OCI-LY7 (cell line): ENCODE results near the gene MATR3. TPM values are rescaled to one million over a fixed set of nuclear protein-coding genes. Genes with fewer than 3 reads are reported as not detected.
A peak's percentile ranks its signal among the peaks of the same experiment; 100 is the strongest.
"Not testable (repeated sequence)": the region's sequence is repeated elsewhere in the genome, so short reads cannot be mapped to it uniquely, and the experiment has no call there.

ENCODE experiments used
- BruUV-seq: library from RNA; stranded (reverse); fragments of 400-500 nt; replicated peaks from 2 replicates; lab custom pipeline; 2021; lab: Mats Ljungman, UMichigan
- CTCF ChIA-PET: fragments of 300-600 bp; sonication (Branson Sonifier 250); formaldehyde crosslinking; loops from one replicate; lab custom pipeline; 2022; ENCODE audit warnings: antibody characterized with exemption; ENCODE audit not compliant: unreplicated experiment; lab: Charles Lee
- POLR2A ChIA-PET: fragments of 300-600 bp; sonication (Branson Sonifier 250); formaldehyde crosslinking; loops from one replicate; lab custom pipeline; 2022; ENCODE audit warnings: antibody characterized with exemption; lab: Charles Lee
- DNase-seq: peaks from one replicate; pipeline ENCODE4 v3.0.0-alpha.2; 2015; ENCODE audit warnings: low spot score
- H2AFZ ChIP-seq: fragments of 200-600 bp; sonication (generic), shearing (Covaris generic); 2 replicates; pipeline ENCODE4 v1.6.1; 2014; ENCODE audit warnings: mild to moderate bottlenecking, antibody characterized with exemption, low read length, moderate library complexity
- H3K27ac ChIP-seq: fragments of 200-600 bp; sonication (generic); 2 replicates; pipeline ENCODE4 v1.5.1; 2014; ENCODE audit warnings: mixed run types, low read depth, mild to moderate bottlenecking, moderate library complexity, low read length, inconsistent platforms; ENCODE audit not compliant: poor library complexity, severe bottlenecking
- H3K36me3 ChIP-seq: fragments of 200-600 bp; sonication (generic); 2 replicates; pipeline ENCODE4 v1.6.1; 2014; ENCODE audit warnings: mild to moderate bottlenecking, antibody characterized with exemption, low read length, moderate library complexity, mixed read lengths; ENCODE audit not compliant: insufficient read depth
- H3K4me1 ChIP-seq: fragments of 200-600 bp; sonication (generic); 2 replicates; pipeline ENCODE4 v1.5.1; 2014; ENCODE audit warnings: mild to moderate bottlenecking, low read length; ENCODE audit not compliant: insufficient read depth, poor library complexity, severe bottlenecking
- H3K4me2 ChIP-seq: fragments of 200-600 bp; sonication (generic); 2 replicates; pipeline ENCODE4 v1.6.1; 2014; ENCODE audit warnings: mild to moderate bottlenecking, low read length
- H3K4me3 ChIP-seq: fragments of 200-600 bp; sonication (generic); 2 replicates; pipeline ENCODE4 v1.5.1; 2014; ENCODE audit warnings: mild to moderate bottlenecking, low read depth, low read length; ENCODE audit not compliant: poor library complexity, severe bottlenecking
- H3K79me2 ChIP-seq: fragments of 200-600 bp; sonication (generic); 2 replicates; pipeline ENCODE4 v1.6.1; 2016; ENCODE audit warnings: low read depth, mild to moderate bottlenecking, low read length, moderate library complexity, mixed read lengths; ENCODE audit not compliant: insufficient read depth
- H3K9me2 ChIP-seq: fragments of 200-600 bp; sonication (generic); 2 replicates; pipeline ENCODE4 v1.6.1; 2016; ENCODE audit warnings: mild to moderate bottlenecking, low read length, mixed read lengths; ENCODE audit not compliant: insufficient read depth
- H3K9me3 ChIP-seq: fragments of 200-600 bp; sonication (generic); 2 replicates; pipeline ENCODE4 v1.6.1; 2014; ENCODE audit warnings: mild to moderate bottlenecking, mixed run types, low read length, mixed read lengths
- H4K20me1 ChIP-seq: fragments of 200-600 bp; sonication (generic); 2 replicates; pipeline ENCODE4 v1.6.1; 2014; ENCODE audit warnings: mild to moderate bottlenecking, antibody characterized with exemption, low read length, moderate library complexity, mixed read lengths; ENCODE audit not compliant: insufficient read depth
- EZH2phosphoT487 ChIP-seq: fragments of 200-600 bp; sonication (generic); IDR thresholded peaks from 2 replicates; pipeline ENCODE4 v1.6.1; 2018; ENCODE audit warnings: low read depth, borderline replicate concordance, mild to moderate bottlenecking, mixed run types, antibody characterized with exemption, low read length, moderate library complexity, mixed read lengths
- intact Hi-C: fragments of 100-400 bp; cut with micrococcal nuclease; formaldehyde crosslinking; loops from one replicate; pipeline ENCODE4 v1.10.0; 2022; ENCODE audit not compliant: unreplicated experiment
- total RNA-seq, 2 experiments: library from RNA; depleted of rRNA in 1 of 2; stranded (reverse); fragments of >200 nt in 1 of 2; shearing (Covaris generic) in 1 of 2; gene quantifications; 2 replicates each; pipeline ENCODE4 v1.2.3, GENCODE V29; 2014 to 2022
- TF ChIP-seq, protein P1 (sequence below): fragments of 200-600 bp; sonication (generic); conservative IDR thresholded peaks from 2 replicates; pipeline ENCODE4 v1.5.1; 2014; ENCODE audit warnings: mild to moderate bottlenecking, antibody characterized with exemption, low read length, moderate library complexity, mixed read lengths

Gene MATR3
- total RNA-seq, 2 experiments from 2014 or later, result 205 to 270 TPM

DNA sequence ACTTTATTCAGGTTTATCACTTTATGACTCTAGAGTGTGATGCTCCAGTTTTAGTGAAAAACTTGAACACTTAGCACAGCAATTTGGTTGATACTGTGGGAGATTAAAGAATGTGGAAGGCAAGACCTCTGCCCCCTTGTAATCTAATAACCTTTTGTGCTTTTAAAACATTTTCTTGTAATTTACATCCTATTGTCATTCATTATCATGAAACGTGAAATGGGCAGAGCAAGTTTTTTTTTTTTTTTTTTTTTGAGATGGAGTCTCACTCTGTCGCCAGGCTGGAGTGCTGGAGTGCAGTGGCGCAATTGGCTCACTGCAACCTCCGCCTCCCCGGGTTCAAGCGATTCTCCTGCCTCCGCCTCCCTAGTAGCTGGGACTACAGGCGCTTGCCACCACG lies 49.9 kb downstream of the MATR3 start:
- peaks cover 60% of the 10 kb centered on the region for H3K79me2 ChIP-seq
- H3K9me2 ChIP-seq, result no peaks in the 10 kb centered on the region
- H3K27ac ChIP-seq, result peak overlapping the region; percentile 92
- H3K4me1 ChIP-seq, result peaks cover 30% of the 10 kb centered on the region
- DNase-seq, result no peak
- intact Hi-C loops, result loop anchor here (5.0 kb wide), 1 partner anchor 71 kb away; no protein-coding TSS in a partner anchor
- ChIA-PET CTCF (no interaction called here), POLR2A (interaction anchor here (1.2 kb wide), 1 partner anchor 48 kb away, joined by 5 read pairs; no protein-coding TSS in a partner anchor)
- H4K20me1 ChIP-seq, result peaks cover 18% of the 10 kb centered on the region; the same call in 1 of the 2 replicates
- H3K4me3 ChIP-seq, result peak overlapping the region; percentile 88
- peaks cover 37% of the 10 kb centered on the region for H3K36me3 ChIP-seq
- TF ChIP-seq, protein P1, sequence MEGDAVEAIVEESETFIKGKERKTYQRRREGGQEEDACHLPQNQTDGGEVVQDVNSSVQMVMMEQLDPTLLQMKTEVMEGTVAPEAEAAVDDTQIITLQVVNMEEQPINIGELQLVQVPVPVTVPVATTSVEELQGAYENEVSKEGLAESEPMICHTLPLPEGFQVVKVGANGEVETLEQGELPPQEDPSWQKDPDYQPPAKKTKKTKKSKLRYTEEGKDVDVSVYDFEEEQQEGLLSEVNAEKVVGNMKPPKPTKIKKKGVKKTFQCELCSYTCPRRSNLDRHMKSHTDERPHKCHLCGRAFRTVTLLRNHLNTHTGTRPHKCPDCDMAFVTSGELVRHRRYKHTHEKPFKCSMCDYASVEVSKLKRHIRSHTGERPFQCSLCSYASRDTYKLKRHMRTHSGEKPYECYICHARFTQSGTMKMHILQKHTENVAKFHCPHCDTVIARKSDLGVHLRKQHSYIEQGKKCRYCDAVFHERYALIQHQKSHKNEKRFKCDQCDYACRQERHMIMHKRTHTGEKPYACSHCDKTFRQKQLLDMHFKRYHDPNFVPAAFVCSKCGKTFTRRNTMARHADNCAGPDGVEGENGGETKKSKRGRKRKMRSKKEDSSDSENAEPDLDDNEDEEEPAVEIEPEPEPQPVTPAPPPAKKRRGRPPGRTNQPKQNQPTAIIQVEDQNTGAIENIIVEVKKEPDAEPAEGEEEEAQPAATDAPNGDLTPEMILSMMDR, result no peak
- TF ChIP-seq EZH2phosphoT487, result no peak
- no peaks in the 10 kb centered on the region for H3K9me3 ChIP-seq
- BruUV-seq, result no TSS peak
- H3K4me2 ChIP-seq, result peak overlapping the region; percentile 97
- no peak overlapping the region for H2AFZ ChIP-seq

DNA sequence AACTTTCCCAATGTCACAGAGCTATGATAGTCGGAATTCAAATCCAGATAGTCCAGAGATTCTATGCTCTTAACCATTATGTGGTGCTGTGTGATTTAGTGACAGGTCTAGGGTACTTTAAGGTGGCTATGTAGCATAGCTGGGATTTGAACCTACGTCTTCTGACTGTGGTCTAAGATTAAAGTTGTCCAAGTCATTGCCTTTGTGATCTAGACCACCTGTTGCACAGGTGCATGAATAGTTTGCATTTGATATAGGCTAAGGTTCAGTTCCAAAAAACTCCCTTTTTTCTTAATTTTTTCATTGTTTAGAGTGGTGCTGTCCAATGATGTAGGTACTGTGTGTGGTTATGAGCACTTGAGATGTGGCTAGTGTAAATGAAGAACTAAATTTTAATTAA lies 50.6 kb downstream of the MATR3 start:
- H3K4me3 ChIP-seq, result peak overlapping the region; percentile 88
- H3K9me3 ChIP-seq, result no peaks in the 10 kb centered on the region
- DNase-seq, result no peak
- peaks cover 67% of the 10 kb centered on the region for H3K79me2 ChIP-seq
- H3K27ac ChIP-seq, result no peak overlapping the region
- POLR2A ChIA-PET, result interaction anchor here (1.2 kb wide), 1 partner anchor 48 kb away, joined by 5 read pairs; no protein-coding TSS in a partner anchor
- peaks cover 18% of the 10 kb centered on the region; the same call in 1 of the 2 replicates for H4K20me1 ChIP-seq
- TF ChIP-seq, protein P1, result no peak
- no peak for TF ChIP-seq EZH2phosphoT487
- no peaks in the 10 kb centered on the region for H3K9me2 ChIP-seq
- intact Hi-C loops, result loop anchor here (5.0 kb wide), 1 partner anchor 72 kb away; no protein-coding TSS in a partner anchor
- no TSS peak for BruUV-seq
- CTCF ChIA-PET, result interaction anchor here (0.5 kb wide), 1 partner anchor 50 kb away, joined by 3 read pairs; the partner anchor contains the start of gene MATR3
- H2AFZ ChIP-seq, result no peak overlapping the region
- H3K36me3 ChIP-seq, result peaks cover 44% of the 10 kb centered on the region
- H3K4me2 ChIP-seq, result peak overlapping the region; percentile 97
- H3K4me1 ChIP-seq, result peaks cover 30% of the 10 kb centered on the region

DNA sequence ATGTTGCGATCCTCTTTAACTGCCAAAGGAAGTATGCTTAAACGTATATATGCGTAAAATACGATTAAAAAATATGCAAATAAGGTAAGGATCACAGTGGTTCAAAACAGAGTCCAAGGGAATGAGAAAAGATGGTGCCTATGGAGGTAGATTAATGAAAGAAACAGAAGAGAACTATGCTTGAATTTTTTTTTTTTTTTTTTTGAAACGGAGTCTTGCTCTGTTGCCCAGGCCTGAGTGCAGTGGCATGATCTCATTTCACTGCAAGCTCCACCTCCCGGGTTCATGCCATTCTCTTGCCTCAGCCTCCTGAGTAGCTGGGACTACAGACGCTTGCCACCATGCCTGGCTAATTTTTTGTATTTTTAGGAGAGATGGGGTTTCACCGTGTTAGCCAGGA lies 51.9 kb downstream of the MATR3 start:
- H3K4me3 ChIP-seq, CTCF ChIA-PET, H3K4me2 ChIP-seq, intact Hi-C loops, DNase-seq, H3K27ac ChIP-seq, H3K9me3 ChIP-seq, H2AFZ ChIP-seq, BruUV-seq, H3K9me2 ChIP-seq: not testable (repeated sequence)
- Histone ChIP-seq H4K20me1 (peaks cover 18% of the 10 kb centered on the region; the same call in 1 of the 2 replicates), H3K4me1 (peaks cover 26% of the 10 kb centered on the region), H3K79me2 (peaks cover 79% of the 10 kb centered on the region), H3K36me3 (peaks cover 50% of the 10 kb centered on the region)
- POLR2A ChIA-PET, result interaction anchor here (0.7 kb wide), 1 partner anchor 740 kb away, joined by 3 read pairs; no protein-coding TSS in a partner anchor

DNA sequence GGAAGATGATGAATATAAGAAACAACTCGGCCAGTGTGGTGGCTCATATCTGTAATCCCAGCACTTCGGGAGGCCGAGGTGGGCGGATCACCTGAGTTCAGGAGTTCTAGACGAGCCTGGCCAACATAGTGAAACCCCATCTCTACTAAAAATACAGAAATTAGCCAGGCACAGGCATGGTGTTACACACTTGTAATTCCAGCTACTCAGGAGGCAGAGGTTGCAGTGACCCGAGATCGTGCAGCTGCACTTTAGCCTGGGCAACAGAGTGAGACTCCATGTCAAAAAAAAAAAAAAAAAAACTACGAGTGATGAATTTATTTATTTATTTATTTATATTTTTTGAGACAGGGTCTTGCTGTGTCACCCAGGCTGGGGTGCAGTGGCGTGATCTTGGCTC lies 54.3 kb downstream of the MATR3 start:
- H3K4me2 ChIP-seq, H3K9me2 ChIP-seq, intact Hi-C loops, CTCF ChIA-PET, DNase-seq, H2AFZ ChIP-seq, H3K9me3 ChIP-seq, H3K27ac ChIP-seq, BruUV-seq, H3K4me3 ChIP-seq: not testable (repeated sequence)
- POLR2A ChIA-PET, result interaction anchor here (0.6 to 0.9 kb wide), 4 partner anchors 57 to 714 kb away, joined by 3 to 5 read pairs (median 4); no protein-coding TSS in a partner anchor
- Histone ChIP-seq H4K20me1 (peaks cover 20% of the 10 kb centered on the region), H3K79me2 (peaks cover 96% of the 10 kb centered on the region), H3K4me1 (peaks cover 17% of the 10 kb centered on the region), H3K36me3 (peaks cover 65% of the 10 kb centered on the region)
